GM12874 (cell line): ENCODE measurements around the gene VPS13D.

ENCODE experiments used
- TF ChIP-seq, protein P1 (sequence below): IDR thresholded peaks from 2 replicates; pipeline ENCODE4 v1.5.1; 2011; ENCODE audit warnings: low read depth, mild to moderate bottlenecking, control low read depth, low read length, moderate library complexity; ENCODE audit not compliant: insufficient read depth

The VPS13D gene

DNA sequence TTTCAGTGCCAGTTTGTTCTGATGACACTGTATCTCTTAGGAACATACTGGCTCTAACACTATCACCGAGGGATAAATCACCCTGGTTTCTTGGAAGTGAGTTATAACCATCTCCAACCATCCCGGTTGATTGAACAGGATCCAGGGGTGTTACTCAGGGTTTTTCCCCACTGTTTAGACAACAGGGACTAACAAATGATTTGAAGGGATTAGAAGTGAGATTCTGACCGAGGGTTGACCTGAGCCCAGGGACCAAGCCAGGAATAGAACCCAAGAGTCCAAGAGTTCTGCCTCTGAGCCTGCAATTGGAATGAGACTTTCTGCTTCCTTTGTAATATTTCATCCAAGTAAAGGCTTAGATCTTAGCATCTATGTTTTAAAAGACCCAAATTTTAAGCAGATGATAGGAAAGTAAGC is 234.2 kb downstream of the VPS13D start:
- TF ChIP-seq, protein P1, sequence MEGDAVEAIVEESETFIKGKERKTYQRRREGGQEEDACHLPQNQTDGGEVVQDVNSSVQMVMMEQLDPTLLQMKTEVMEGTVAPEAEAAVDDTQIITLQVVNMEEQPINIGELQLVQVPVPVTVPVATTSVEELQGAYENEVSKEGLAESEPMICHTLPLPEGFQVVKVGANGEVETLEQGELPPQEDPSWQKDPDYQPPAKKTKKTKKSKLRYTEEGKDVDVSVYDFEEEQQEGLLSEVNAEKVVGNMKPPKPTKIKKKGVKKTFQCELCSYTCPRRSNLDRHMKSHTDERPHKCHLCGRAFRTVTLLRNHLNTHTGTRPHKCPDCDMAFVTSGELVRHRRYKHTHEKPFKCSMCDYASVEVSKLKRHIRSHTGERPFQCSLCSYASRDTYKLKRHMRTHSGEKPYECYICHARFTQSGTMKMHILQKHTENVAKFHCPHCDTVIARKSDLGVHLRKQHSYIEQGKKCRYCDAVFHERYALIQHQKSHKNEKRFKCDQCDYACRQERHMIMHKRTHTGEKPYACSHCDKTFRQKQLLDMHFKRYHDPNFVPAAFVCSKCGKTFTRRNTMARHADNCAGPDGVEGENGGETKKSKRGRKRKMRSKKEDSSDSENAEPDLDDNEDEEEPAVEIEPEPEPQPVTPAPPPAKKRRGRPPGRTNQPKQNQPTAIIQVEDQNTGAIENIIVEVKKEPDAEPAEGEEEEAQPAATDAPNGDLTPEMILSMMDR: no peak

DNA sequence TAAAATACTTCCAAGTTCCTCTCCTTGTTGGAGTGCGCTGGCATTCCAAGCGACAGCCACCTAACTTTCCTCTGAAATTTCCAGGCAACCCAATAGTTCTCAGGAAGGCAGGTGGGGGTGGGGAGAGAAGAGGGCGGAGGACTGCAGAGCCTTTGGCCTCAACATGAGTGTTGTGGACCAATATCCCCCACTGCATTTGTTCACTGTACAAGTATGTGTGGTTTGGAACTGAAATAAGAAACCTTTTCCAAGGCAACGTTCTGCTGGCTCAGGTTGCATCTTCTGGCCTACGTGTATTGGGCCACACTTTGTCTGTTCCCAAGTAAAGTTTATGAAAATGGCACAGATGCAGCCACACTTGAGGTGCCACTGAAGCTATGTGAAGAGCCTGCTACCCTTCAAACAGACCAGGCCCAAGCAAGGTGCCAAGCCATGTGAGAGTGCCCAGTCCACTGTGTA is 234.8 kb downstream of the VPS13D start:
- TF ChIP-seq, protein P1: no peak

DNA sequence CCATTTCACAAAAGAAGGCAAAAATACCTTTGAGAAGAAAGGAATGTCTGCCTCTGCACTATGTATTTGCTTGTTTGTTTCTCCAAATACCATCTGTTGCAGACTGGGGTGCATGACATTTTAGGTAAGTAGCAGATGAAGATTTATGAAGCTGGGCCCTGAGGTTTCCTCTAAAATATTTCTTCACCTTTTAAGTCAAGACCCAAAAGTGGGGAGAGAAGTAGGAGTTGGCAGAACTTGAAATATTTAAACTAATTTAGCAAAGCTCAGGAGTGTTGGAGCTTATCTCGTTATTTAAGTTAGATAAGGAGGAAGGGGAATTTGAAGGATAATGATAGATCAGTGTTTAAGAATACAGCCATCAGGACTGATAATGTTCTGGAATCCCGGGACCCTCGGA is 235.3 kb downstream of the VPS13D start:
- TF ChIP-seq, protein P1: no peak

DNA sequence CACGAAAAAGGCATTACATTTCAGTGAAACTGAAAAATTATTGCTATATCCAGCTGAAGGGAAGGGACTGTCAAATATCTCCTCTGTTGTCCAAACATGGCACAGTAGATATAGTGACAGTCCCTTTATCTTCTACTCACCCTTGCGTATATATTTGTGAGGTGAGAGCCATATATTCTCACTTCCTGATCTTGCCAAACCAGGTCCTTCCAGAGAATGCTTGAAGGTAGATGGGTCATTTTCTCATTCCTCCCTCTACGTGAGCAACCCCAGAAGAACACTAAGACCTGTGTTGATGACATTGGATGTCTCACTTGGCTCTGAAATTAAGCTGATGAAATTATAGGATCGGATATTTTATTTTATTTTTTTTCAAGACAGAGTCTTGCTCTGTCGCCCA is 237.0 kb downstream of the VPS13D start:
- TF ChIP-seq, protein P1: no peak

DNA sequence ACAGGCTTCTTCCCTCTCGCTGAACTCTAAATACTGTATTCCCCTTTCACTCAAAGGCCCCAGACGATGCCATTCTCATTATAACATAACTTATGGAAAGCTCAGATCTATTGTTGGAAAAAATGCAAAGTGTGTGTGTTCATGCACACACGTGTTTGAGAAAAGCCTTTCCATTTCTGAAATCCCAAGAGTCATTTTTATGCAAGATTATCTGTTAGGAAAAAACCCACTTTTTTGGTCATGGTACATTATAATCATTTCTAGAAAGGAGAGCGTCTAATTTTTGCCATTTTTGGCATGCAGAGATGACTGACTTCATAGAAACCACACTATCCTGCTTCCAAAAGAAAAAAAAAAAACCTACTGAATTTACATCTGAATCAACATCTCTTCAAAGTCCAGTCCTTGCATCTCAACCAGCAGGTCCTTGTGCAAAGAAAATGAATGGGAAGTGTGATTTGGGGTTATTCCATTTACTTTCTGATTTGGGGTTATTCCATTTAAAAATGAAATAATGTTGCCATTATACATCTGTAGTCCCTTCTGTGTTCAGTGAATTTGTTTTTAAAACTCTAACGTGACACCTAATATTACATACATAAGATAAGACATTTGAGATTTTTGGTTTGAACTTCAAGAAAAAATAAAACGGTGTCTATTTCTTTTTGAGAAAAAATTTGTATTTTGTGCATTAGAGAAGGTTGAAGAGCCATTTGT is 237.9 kb downstream of the VPS13D start:
- TF ChIP-seq, protein P1: no peak

DNA sequence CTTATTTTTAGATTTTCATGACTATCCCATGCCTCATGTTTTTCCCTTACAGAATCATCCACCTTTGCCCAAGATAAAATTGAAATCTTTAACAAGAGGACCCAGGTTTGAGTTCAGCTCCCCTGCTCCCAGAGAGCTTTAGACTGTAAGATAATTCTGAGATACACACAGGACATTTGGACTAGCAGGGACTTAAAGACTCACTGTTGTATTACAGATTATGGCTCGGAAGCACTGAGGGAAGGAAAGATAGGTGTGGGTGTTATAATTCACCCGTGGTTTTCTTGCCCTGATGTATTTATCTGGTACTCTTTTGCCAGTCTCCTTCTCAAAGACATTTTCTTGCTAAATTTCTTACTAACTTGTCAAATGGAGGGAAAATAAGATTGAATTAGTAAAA is 238.5 kb downstream of the VPS13D start:
- TF ChIP-seq, protein P1: no peak

DNA sequence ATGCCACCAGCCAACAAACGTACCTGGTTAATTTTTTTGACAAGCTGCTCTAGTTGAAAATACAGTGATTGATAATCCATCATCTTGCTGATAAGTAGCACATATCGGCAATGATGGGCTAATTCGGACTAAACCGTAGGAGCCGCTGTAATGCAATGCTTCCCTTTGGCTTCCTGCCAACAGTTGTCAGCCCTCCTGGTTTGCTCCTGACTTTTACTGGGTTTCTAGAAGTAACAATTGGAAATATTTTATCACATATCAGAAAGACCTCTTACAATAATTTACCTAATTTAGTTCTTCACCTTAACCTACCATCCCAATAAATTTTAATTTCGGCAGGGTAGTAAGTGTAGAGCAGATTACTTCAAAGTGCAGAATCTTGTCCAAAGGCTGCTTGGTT is 239.7 kb downstream of the VPS13D start:
- TF ChIP-seq, protein P1: no peak
